OCI-LY3 (cell line): ENCODE measurements around the gene RND3.

Source experiments
- EZH2phosphoT487 ChIP-seq: fragments of 200-600 bp; shearing (Covaris generic); IDR thresholded peaks from 2 replicates; pipeline ENCODE4 v1.6.1; 2018; ENCODE audit warnings: antibody characterized with exemption, mixed run types, low read depth
- TF ChIP-seq, protein P1 (sequence below): fragments of 200-600, 300-600 bp; sonication (generic); IDR thresholded peaks from 2 replicates; pipeline ENCODE4 v1.5.1; 2014; ENCODE audit warnings: antibody characterized with exemption, low read length, low read depth

DNA sequence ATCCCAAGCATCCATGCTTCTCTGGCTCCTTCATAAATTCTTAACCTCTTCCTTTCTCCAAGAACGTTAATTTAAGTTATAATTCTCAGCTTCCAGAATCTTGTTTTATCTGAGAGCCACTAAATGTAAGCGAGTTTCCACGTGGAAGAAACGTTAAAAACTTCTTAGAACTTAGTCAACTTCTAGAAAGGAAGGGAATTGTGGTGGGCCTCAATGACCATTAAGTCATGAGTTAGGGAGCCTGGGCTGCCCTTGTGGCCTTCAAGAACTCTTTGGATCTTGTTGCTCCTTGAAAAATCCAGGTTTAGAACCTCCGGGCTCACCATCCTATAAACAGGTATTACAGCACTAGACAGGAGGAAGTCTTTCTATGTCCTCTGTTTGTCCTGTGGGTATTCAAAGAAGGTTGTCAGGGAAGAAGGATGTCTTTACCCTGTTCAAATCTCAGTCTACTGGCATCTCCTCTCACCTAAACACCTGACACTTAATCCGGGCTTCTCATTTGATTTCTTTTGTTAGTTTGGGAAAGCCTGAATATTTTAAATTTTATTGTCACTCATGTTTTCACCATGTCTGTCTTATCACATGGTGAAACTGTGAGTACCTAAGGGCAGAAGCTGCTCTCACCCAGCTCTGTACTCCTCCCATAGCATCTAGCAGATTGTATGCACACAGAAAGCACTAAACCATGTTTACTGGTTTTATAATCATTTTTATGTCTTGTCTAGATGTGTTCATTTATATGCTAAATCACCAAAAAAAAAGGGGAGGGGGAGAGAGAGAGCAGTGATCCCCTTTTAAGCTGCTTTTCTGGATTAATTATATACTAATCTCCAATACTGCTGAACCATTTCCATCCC lies 6.3 kb downstream of the RND3 start:
- TF ChIP-seq, protein P1, sequence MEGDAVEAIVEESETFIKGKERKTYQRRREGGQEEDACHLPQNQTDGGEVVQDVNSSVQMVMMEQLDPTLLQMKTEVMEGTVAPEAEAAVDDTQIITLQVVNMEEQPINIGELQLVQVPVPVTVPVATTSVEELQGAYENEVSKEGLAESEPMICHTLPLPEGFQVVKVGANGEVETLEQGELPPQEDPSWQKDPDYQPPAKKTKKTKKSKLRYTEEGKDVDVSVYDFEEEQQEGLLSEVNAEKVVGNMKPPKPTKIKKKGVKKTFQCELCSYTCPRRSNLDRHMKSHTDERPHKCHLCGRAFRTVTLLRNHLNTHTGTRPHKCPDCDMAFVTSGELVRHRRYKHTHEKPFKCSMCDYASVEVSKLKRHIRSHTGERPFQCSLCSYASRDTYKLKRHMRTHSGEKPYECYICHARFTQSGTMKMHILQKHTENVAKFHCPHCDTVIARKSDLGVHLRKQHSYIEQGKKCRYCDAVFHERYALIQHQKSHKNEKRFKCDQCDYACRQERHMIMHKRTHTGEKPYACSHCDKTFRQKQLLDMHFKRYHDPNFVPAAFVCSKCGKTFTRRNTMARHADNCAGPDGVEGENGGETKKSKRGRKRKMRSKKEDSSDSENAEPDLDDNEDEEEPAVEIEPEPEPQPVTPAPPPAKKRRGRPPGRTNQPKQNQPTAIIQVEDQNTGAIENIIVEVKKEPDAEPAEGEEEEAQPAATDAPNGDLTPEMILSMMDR = no peak
- no peak for TF ChIP-seq EZH2phosphoT487
